ENCODE measurements around the gene MTMR8. TPM values are rescaled to one million over a fixed set of nuclear protein-coding genes. Genes with fewer than 3 reads are reported as not detected.
"Not testable (repeated sequence)": the region's sequence is repeated elsewhere in the genome, so short reads cannot be mapped to it uniquely, and the experiment has no call there.

Gene MTMR8
- polyA plus RNA-seq, 2 of the 4 experiments (the other 2 are of a cell fraction) = 1.4 to 1.6 TPM

- Histone ChIP-seq H3K4me1 (no peaks in the 10 kb centered on the region), H3K4me2 (no peak overlapping the region), H3K27ac (no peak overlapping the region), H3K4me3 (no peak overlapping the region), H3K9me3 (no peaks in the 10 kb centered on the region)
- ChIA-PET CTCF (interaction anchor here (0.7 kb wide), 1 partner anchor 80 kb away, joined by 3 read pairs; no protein-coding TSS in a partner anchor), POLR2A (no interaction called here)
- TF ChIP-seq MAFK (IDR thresholded peaks at IDR 0.05; ENCODE audit: partially characterized antibody) (no peak), KDM5A (IDR thresholded peaks at IDR 0.05) (no peak), POLR2A (IDR thresholded peaks at IDR 0.05; ENCODE audit: low read length) (no peak), RFX5 (IDR thresholded peaks at IDR 0.05) (no peak), USF2 (IDR thresholded peaks at IDR 0.05) (no peak), RCOR1 (IDR thresholded peaks at IDR 0.05; ENCODE audit: low read depth, low read length) (no peak), HOXA7 (CRISPR knock-in tag; IDR thresholded peaks at IDR 0.05) (no peak)
- WGBS (ENCODE audit: missing lambda C conversion rate) = 2% methylated on average over 2 of the region's 2 CpGs
- ATAC-seq = no peak
- no peak for FAIRE-seq
- DNase-seq (ENCODE audit: low read depth in 1 of 2, low spot score in 1 of 2) = no peak
These were observed 32.5 kb upstream of the MTMR8 start for GRCh38 chrX:64427787-64428186.

- Histone ChIP-seq H3K4me1 (no peaks in the 10 kb centered on the region), H3K9me3 (no peaks in the 10 kb centered on the region), H3K27ac (no peak overlapping the region), H3K4me3 (no peak overlapping the region), H3K4me2 (no peak overlapping the region)
- ChIA-PET POLR2A (no interaction called here), CTCF (no interaction called here)
- FAIRE-seq (peak; percentile 70), DNase-seq (ENCODE audit: low read depth in 1 of 2, low spot score in 1 of 2) (no peak), ATAC-seq (no peak)
- TF ChIP-seq FOXS1 (CRISPR knock-in tag; IDR thresholded peaks at IDR 0.05) (no peak), FOSB (CRISPR knock-in tag; IDR thresholded peaks at IDR 0.05) (no peak), FOSL2 (IDR thresholded peaks at IDR 0.05) (no peak), FOSL2 (CRISPR knock-in tag; IDR thresholded peaks at IDR 0.05) (no peak), CHD4 (IDR thresholded peaks at IDR 0.05; ENCODE audit: borderline replicate concordance) (no peak), CHD2 (IDR thresholded peaks at IDR 0.05; ENCODE audit: low read length, partially characterized antibody) (no peak), USF2 (IDR thresholded peaks at IDR 0.05) (no peak), HOXB5 (CRISPR knock-in tag; IDR thresholded peaks at IDR 0.05) (no peak), ESRRA (IDR thresholded peaks at IDR 0.05; ENCODE audit: borderline replicate concordance, low read length) (no peak), POLR2A (IDR thresholded peaks at IDR 0.05; ENCODE audit: low read length) (no peak), ZFP36 (IDR thresholded peaks at IDR 0.05; ENCODE audit: borderline replicate concordance, partially characterized antibody) (no peak), ZSCAN20 (CRISPR knock-in tag; IDR thresholded peaks at IDR 0.05) (no peak), MAFK (IDR thresholded peaks at IDR 0.05; ENCODE audit: partially characterized antibody) (no peak), RCOR1 (IDR thresholded peaks at IDR 0.05; ENCODE audit: low read depth, low read length) (no peak), SMC3 (IDR thresholded peaks at IDR 0.05) (no peak), HEYL (CRISPR knock-in tag; IDR thresholded peaks at IDR 0.05) (no peak), EP300 (IDR thresholded peaks at IDR 0.05) (no peak), JUNB (IDR thresholded peaks at IDR 0.05) (no peak), ELK1 (IDR thresholded peaks at IDR 0.05; ENCODE audit: low read depth, low read length) (no peak)
These were observed 32.0 kb upstream of the MTMR8 start for GRCh38 chrX:64427281-64427680.

GRCh38 chrX:64409730-64410129 is 14.5 kb upstream of the MTMR8 start:
- ATAC-seq; H3K4me1 ChIP-seq; CTCF ChIA-PET; H3K4me2 ChIP-seq; H3K4me3 ChIP-seq; H3K27ac ChIP-seq; H3K9me3 ChIP-seq; DNase-seq (ENCODE audit: low read depth in 1 of 2, low spot score in 1 of 2); POLR2A ChIA-PET; FAIRE-seq: not testable (repeated sequence)
- 3% methylated on average over 2 of the region's 4 CpGs for WGBS (ENCODE audit: missing lambda C conversion rate)

All from A549 (cell line).